Stimulated activated naive CD4-positive, alpha-beta T cell treated with Interleukin-2 at 50 U/mL for 16 hours (primary cell): ENCODE results near the gene NLRC3.
"Not testable (repeated sequence)": the region's sequence is repeated elsewhere in the genome, so short reads cannot be mapped to it uniquely, and the experiment has no call there.

Experiments used
- DNase-seq: peaks from one replicate; lab custom pipeline; 2025; lab: John Stamatoyannopoulos, UW

NLRC3 gene

GRCh38 chr16:3577302-3577752 lies at the start of gene NLRC3:
NLRC3 (minus strand) TSS chr16:3577403; CDS start chr16:3565036, 12,367 bp downstream.
- peak; percentile 14 for DNase-seq

GRCh38 chr16:3625911-3626732 lies 48.9 kb upstream of the NLRC3 start:
- no peak for DNase-seq

- no peak for DNase-seq
Observed at GRCh38 chr16:3625331-3625730, 48.1 kb upstream of the NLRC3 start.

- no peak for DNase-seq
Observed at GRCh38 chr16:3623642-3624041, 46.4 kb upstream of the NLRC3 start.

GRCh38 chr16:3618769-3619141 lies 41.6 kb upstream of the NLRC3 start:
- no peak for DNase-seq

GRCh38 chr16:3612510-3613466 lies 35.6 kb upstream of the NLRC3 start:
- DNase-seq = no peak

GRCh38 chr16:3611146-3611975 lies 34.2 kb upstream of the NLRC3 start, which contains the start of gene SLX4:
SLX4 (minus strand) TSS chr16:3611606; CDS start chr16:3608964, 2,642 bp downstream.
- peak; percentile 87 for DNase-seq

GRCh38 chr16:3610698-3611145 lies 33.5 kb upstream of the NLRC3 start:
- DNase-seq = no peak

GRCh38 chr16:3609895-3610697 lies 32.9 kb upstream of the NLRC3 start:
- no peak for DNase-seq

- DNase-seq = not testable (repeated sequence)
Observed at GRCh38 chr16:3608976-3609375, 31.8 kb upstream of the NLRC3 start.

GRCh38 chr16:3608069-3608468 lies 30.9 kb upstream of the NLRC3 start:
- no peak for DNase-seq

GRCh38 chr16:3607634-3608033 lies 30.4 kb upstream of the NLRC3 start:
- DNase-seq = no peak

GRCh38 chr16:3607161-3607560 lies 30.0 kb upstream of the NLRC3 start:
- DNase-seq = no peak

GRCh38 chr16:3606441-3606840 lies 29.2 kb upstream of the NLRC3 start:
- no peak for DNase-seq

GRCh38 chr16:3602320-3602653 lies 25.1 kb upstream of the NLRC3 start:
- no peak for DNase-seq

GRCh38 chr16:3601614-3602319 lies 24.6 kb upstream of the NLRC3 start:
- no peak for DNase-seq

GRCh38 chr16:3599922-3600321 lies 22.7 kb upstream of the NLRC3 start:
- no peak for DNase-seq

GRCh38 chr16:3599121-3599520 lies 21.9 kb upstream of the NLRC3 start:
- DNase-seq = no peak

- no peak for DNase-seq
Observed at GRCh38 chr16:3598236-3598635, 21.0 kb upstream of the NLRC3 start.

GRCh38 chr16:3597676-3598075 lies 20.5 kb upstream of the NLRC3 start:
- DNase-seq = no peak
